HepG2 (cell line): ENCODE results near the gene SSX2. TPM values are rescaled to one million over a fixed set of nuclear protein-coding genes. Genes with fewer than 3 reads are reported as not detected.
"Not testable (repeated sequence)": the region's sequence is repeated elsewhere in the genome, so short reads cannot be mapped to it uniquely, and the experiment has no call there.

Experiments used
- ATAC-seq: fragments of 200-7000 bp; cut with Tn5 transposase; 3 replicates; pipeline ENCODE4 v1.9.1; 2020; ENCODE audit warnings: mild to moderate bottlenecking, moderate library complexity
- BruUV-seq: library from RNA; stranded (reverse); fragments of 400-500 nt; replicated peaks from 2 replicates; lab custom pipeline; 2021; lab: Mats Ljungman, UMichigan
- CTCF ChIA-PET: fragments of 300-600 bp; formaldehyde crosslinking; extraction: SDS; loops from one replicate; lab custom pipeline; 2021; ENCODE audit warnings: low total read pairs, inconsistent platforms, low intra/inter-chr PET ratio; lab: Yijun Ruan, JAX
- POLR2A ChIA-PET: fragments of 350-600 bp; sonication (Branson Sonifier 250); formaldehyde crosslinking; loops from one replicate; lab custom pipeline; 2020; ENCODE audit warnings: antibody characterized with exemption, inconsistent platforms; lab: Yijun Ruan, JAX
- DNase-seq: peaks from one replicate; pipeline ENCODE4 v3.0.0-alpha.2; 2015; ENCODE audit warnings: low spot score
- FAIRE-seq: peaks from 3 replicates; lab custom pipeline; 2011; peaks lifted over from hg19 to GRCh38; lab: Jason Lieb, UNC
- H2AFZ ChIP-seq: one replicate; pipeline ENCODE4 v1.6.1; 2011; ENCODE audit warnings: low read length, inconsistent platforms
- H3K27ac ChIP-seq: fragments of 300-600 bp; 3 replicates; pipeline ENCODE4 v1.8.0; 2011; ENCODE audit warnings: mixed run types, mild to moderate bottlenecking, mixed read lengths, low read length, inconsistent platforms; ENCODE audit not compliant: insufficient read depth; ENCODE audit errors: extremely low read length
- H3K27me3 ChIP-seq, 2 experiments: fragments of 200-600 bp in 1 of 2; 2 replicates in 1 of 2; 3 replicates in 1 of 2; pipeline versions ENCODE4 v1.6.0 to v1.8.0; 2011; ENCODE audit warnings: low read length in 2 of 2, mild to moderate bottlenecking in 2 of 2, moderate library complexity in 2 of 2, inconsistent platforms in 1 of 2; ENCODE audit not compliant: insufficient read depth in 2 of 2, control insufficient read depth in 1 of 2
- H3K36me3 ChIP-seq, 2 experiments: fragments of 200-600 bp in 1 of 2; replicated peaks in 1 of 2; 2 replicates in 1 of 2; 3 replicates in 1 of 2; pipeline versions ENCODE4 v1.5.1 to v1.8.0; 2011; ENCODE audit warnings: low read length in 2 of 2, inconsistent platforms in 1 of 2; ENCODE audit not compliant: insufficient read depth in 2 of 2, control insufficient read depth in 1 of 2
- H3K4me1 ChIP-seq: 2 replicates; pipeline ENCODE4 v1.5.1; 2012; ENCODE audit warnings: low read length, inconsistent platforms; ENCODE audit not compliant: insufficient read depth
- H3K4me2 ChIP-seq: 2 replicates; pipeline ENCODE4 v1.6.0; 2011; ENCODE audit warnings: low read depth, low read length, inconsistent platforms
- H3K4me3 ChIP-seq, 3 experiments: fragments of 200-600 bp in 1 of 3; sonication (generic), shearing (Covaris generic) in 1 of 3; replicated peaks in 1 of 3; 2 replicates each; pipeline ENCODE4 v1.5.1; 2011 to 2016; ENCODE audit warnings: low read length in 3 of 3, inconsistent platforms in 2 of 3, low read depth in 2 of 3, mild to moderate bottlenecking in 2 of 3, control low read depth in 1 of 3, mixed read lengths in 1 of 3; ENCODE audit not compliant: insufficient read depth in 1 of 3
- H3K79me2 ChIP-seq: one replicate; pipeline ENCODE4 v1.6.1; 2011; ENCODE audit warnings: low read length, inconsistent platforms; ENCODE audit not compliant: insufficient read depth
- H3K9ac ChIP-seq: 2 replicates; pipeline ENCODE4 v1.6.0; 2011; ENCODE audit warnings: mild to moderate bottlenecking, low read depth, low read length, inconsistent platforms; ENCODE audit not compliant: insufficient read depth
- H3K9me3 ChIP-seq: 2 replicates; pipeline ENCODE4 v1.5.1; 2012; ENCODE audit warnings: mild to moderate bottlenecking, low read length
- H4K20me1 ChIP-seq: 2 replicates; pipeline ENCODE4 v1.6.0; 2011; ENCODE audit warnings: inconsistent platforms, mild to moderate bottlenecking, low read length, moderate library complexity; ENCODE audit not compliant: insufficient read depth
- CEBPB ChIP-seq: IDR thresholded peaks from 2 replicates; pipeline ENCODE4 v1.6.1; 2011; ENCODE audit warnings: low read depth, low read length, improper control_type of control experiment, borderline replicate concordance
- WGBS: methylation state at CpG from one replicate; pipeline ENCODE4 v1.1.6; 2017; ENCODE audit warnings: low lambda C conversion rate; 5-methylcytosine and 5-hydroxymethylcytosine counted together
- in situ Hi-C: cut with HindIII; loops from 2 replicates; pipeline ENCODE4 v1.10.0; 2017; ENCODE audit warnings: low pct_unique_long_range_greater_than_20kb; ENCODE audit not compliant: extremely low pct_ligation_motif_present
- intact Hi-C: fragments of 100-400 bp; cut with micrococcal nuclease; formaldehyde crosslinking; loops from one replicate; pipeline ENCODE4 v1.10.0; 2022; ENCODE audit not compliant: unreplicated experiment
- polyA plus RNA-seq, 8 experiments: library from polyadenylated mRNA; depleted of rRNA in 3 of 8; stranded (reverse) in 7 of 8; unstranded in 1 of 8; fragments of >200 nt; fragmentation: Illumina TruSeq in 4 of 8; extraction: Trizol in 4 of 8; gene quantifications; 2 replicates each; pipeline versions ENCODE4 v1.2.1 to v1.2.3, GENCODE V29; 2011 to 2016; ENCODE audit warnings: low read depth in 4 of 8, missing spikeins in 1 of 8, mixed read lengths in 1 of 8; ENCODE audit not compliant: insufficient read depth in 1 of 8
- total RNA-seq, 5 experiments: library from RNA; depleted of rRNA; stranded (reverse); fragments of >200 nt; fragmentation: Illumina TruSeq; extraction: Trizol; gene quantifications; 2 replicates each; pipeline ENCODE4 v1.2.3, GENCODE V29; 2016; ENCODE audit warnings: low read depth in 1 of 5

Gene SSX2
- total and polyA plus RNA-seq, 2 of the 13 experiments (the other 11 are each of a cell fraction or from before 2014, with no cell fraction given), result not detected

- H3K36me3 ChIP-seq, H3K4me2 ChIP-seq, ATAC-seq, H3K27ac ChIP-seq, BruUV-seq, H3K79me2 ChIP-seq, H4K20me1 ChIP-seq, H3K4me1 ChIP-seq, DNase-seq, in situ Hi-C loops, H3K9ac ChIP-seq, POLR2A ChIA-PET, H3K4me3 ChIP-seq, H3K27me3 ChIP-seq, H3K9me3 ChIP-seq, FAIRE-seq, CTCF ChIA-PET, intact Hi-C loops, H2AFZ ChIP-seq: not testable (repeated sequence)
- WGBS, result no CpG with 5 or more reads among the region's 2 CpGs
Observed at GRCh38 chrX:52662218-52662617, 44.8 kb downstream of the SSX2 start.

- H3K9me3 ChIP-seq, in situ Hi-C loops, H3K9ac ChIP-seq, POLR2A ChIA-PET, BruUV-seq, H3K4me3 ChIP-seq, H3K27me3 ChIP-seq, DNase-seq, intact Hi-C loops, CTCF ChIA-PET, ATAC-seq, H4K20me1 ChIP-seq, H3K4me2 ChIP-seq, H2AFZ ChIP-seq, H3K79me2 ChIP-seq, H3K36me3 ChIP-seq, FAIRE-seq, H3K27ac ChIP-seq, H3K4me1 ChIP-seq: not testable (repeated sequence)
- WGBS, result 38% methylated on average over 8 of the region's 8 CpGs
Observed at GRCh38 chrX:52655475-52655874, 51.5 kb downstream of the SSX2 start.

DNA sequence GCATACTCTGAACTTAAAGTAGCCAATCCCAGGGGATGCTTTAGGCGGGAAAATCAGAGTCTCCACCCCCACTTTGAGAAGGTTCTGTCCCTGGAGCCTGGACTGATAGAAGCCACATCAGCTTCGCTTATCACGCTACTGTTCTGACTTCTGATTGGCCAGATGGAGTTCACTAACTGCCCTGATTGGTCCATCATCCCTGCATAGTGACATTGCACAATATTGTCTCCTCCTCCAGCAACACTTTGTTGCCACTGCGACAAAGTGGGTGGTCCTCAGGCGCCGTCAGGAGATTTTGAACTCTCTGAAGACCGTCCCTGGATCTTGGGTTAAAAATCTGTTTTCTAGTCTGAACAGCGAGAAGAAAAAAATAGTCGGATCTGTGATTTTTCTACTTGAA is 52.2 kb downstream of the SSX2 start, which contains the start of gene SSX7:
Gene SSX7 (minus strand): TSS at position 101 of the 400 bp plus-strand sequence. CDS start 1,428 bp downstream, outside the sequence.
- H3K4me3 ChIP-seq, H3K27me3 ChIP-seq, H3K27ac ChIP-seq: not testable (repeated sequence)
- TF ChIP-seq CEBPB, result 0 out of 2 replicates have a peak, but pooled peaks have one; percentile 19
- TF ChIP-seq, all 625 proteins: peak for 1; not testable (repeated sequence) for 624
- H3K79me2 ChIP-seq, H4K20me1 ChIP-seq, BruUV-seq, H3K4me2 ChIP-seq, intact Hi-C loops, H3K9ac ChIP-seq, H2AFZ ChIP-seq, CTCF ChIA-PET, in situ Hi-C loops, H3K9me3 ChIP-seq, FAIRE-seq, ATAC-seq, H3K36me3 ChIP-seq, DNase-seq, POLR2A ChIA-PET, H3K4me1 ChIP-seq: not testable (repeated sequence)
- WGBS, result 61% methylated on average over 6 of the region's 9 CpGs

GRCh38 chrX:52650676-52651075 is 56.3 kb downstream of the SSX2 start:
- H2AFZ ChIP-seq, ATAC-seq, H3K4me2 ChIP-seq, H3K79me2 ChIP-seq, H3K27ac ChIP-seq, in situ Hi-C loops, H3K9ac ChIP-seq, H3K36me3 ChIP-seq, DNase-seq, BruUV-seq, H3K27me3 ChIP-seq, H3K4me3 ChIP-seq, FAIRE-seq, H3K9me3 ChIP-seq, POLR2A ChIA-PET, CTCF ChIA-PET, H4K20me1 ChIP-seq, H3K4me1 ChIP-seq, intact Hi-C loops: not testable (repeated sequence)
- WGBS, result 0% methylated on average over 1 of the region's 3 CpGs
